ENCODE data around the gene CASTOR2. TPM values are rescaled to one million over a fixed set of nuclear protein-coding genes. Genes with fewer than 3 reads are reported as not detected.

Gene CASTOR2
- total and polyA plus RNA-seq, 7 experiments from 2014 or later: 0.46 to 5.1 (median 3.3) TPM

DNA sequence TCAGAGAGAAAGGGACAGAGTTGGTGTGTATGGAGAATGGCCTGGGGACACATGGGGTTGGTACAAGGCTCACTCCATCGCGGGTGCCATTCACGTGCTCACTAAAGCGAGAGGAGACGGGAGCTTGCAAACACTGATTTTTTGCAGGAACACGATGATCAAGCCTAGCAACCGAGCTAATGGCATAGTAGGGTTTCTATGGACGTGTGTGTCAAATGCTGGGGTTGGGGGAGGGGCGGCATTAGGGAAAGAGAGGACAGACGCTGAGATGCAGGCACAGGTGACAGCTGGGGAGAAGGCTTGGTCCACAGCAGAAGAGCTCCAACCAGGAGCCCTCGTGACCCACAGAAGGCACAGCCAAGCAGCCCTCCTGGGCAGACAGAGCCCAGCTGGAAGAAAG, 75.2 kb downstream of the CASTOR2 start:
- H3K9me3 ChIP-seq (ENCODE audit: control insufficient read depth in 2 of 3, low read length in 3 of 3): no peaks in the 10 kb centered on the region
- H3K9me3 Mint-ChIP-seq: no peaks in the 10 kb centered on the region
- DNase-seq: no peak
- no peak for ATAC-seq
- H3K36me3 Mint-ChIP-seq: peaks cover 0 to 12% (median 4%) of the 10 kb centered on the region in 5 donors
- ChIA-PET CTCF (no interaction called here), POLR2A (no interaction called here)
- no peak overlapping the region for H3K4me3 Mint-ChIP-seq
- H3K36me3 ChIP-seq (ENCODE audit: control insufficient read depth in 2 of 3, insufficient read depth in 3 of 3, low read length in 3 of 3): peaks cover 0 to 23% (median 0%) of the 10 kb centered on the region in 3 experiments
- H3K4me1 ChIP-seq (ENCODE audit: control insufficient read depth in 2 of 2, insufficient read depth in 2 of 2, low read length in 2 of 2): no peaks in the 10 kb centered on the region
- no peaks in the 10 kb centered on the region for H3K4me1 Mint-ChIP-seq
- H3K27me3 Mint-ChIP-seq: no peaks in the 10 kb centered on the region
- peak overlapping the region in 2 of 9 donors; percentile 5 to 24 for H3K27ac Mint-ChIP-seq
- no peaks in the 10 kb centered on the region for H3K27me3 ChIP-seq (ENCODE audit: control insufficient read depth in 2 of 2, insufficient read depth in 2 of 2, low read length in 2 of 2)
- H3K27ac ChIP-seq (ENCODE audit: low read depth, low read length): no peak overlapping the region
- no peak overlapping the region for H3K4me3 ChIP-seq (ENCODE audit: low read length)
- intact Hi-C loops (cut with micrococcal nuclease): no loop called here

DNA sequence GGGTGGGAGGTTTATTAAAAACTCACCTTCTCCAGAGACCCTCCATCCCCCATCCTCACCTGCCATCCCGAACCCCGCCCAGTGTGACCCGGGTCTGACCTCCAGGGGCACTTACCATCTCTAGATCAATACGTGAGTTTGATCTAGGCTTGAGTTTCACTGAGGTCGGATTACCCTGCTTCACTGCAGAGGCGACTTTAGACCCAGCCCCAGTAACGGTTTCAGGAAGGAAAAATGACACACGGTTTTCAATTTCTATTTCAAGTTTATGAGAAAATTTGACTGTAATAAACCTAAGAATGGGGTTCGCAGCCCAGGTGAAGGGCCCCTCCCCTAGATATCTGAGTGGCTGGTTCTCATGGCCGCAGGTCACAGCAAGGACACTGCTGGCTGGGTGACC, 76.0 kb downstream of the CASTOR2 start:
- no peak overlapping the region for H3K4me3 Mint-ChIP-seq
- no peak overlapping the region for H3K4me3 ChIP-seq (ENCODE audit: low read length)
- H3K9me3 ChIP-seq (ENCODE audit: control insufficient read depth in 2 of 3, low read length in 3 of 3): no peaks in the 10 kb centered on the region
- H3K4me1 ChIP-seq (ENCODE audit: control insufficient read depth in 2 of 2, insufficient read depth in 2 of 2, low read length in 2 of 2): no peaks in the 10 kb centered on the region
- no peak overlapping the region for H3K27ac ChIP-seq (ENCODE audit: low read depth, low read length)
- ChIA-PET POLR2A (no interaction called here), CTCF (interaction anchor here (0.6 kb wide), 1 partner anchor 1050 kb away, joined by 5 read pairs; no protein-coding TSS in a partner anchor)
- DNase-seq: no peak
- H3K27ac Mint-ChIP-seq: peak overlapping the region in 1 of 9 donors; percentile 19
- intact Hi-C loops (cut with micrococcal nuclease): no loop called here
- no peaks in the 10 kb centered on the region for H3K27me3 ChIP-seq (ENCODE audit: control insufficient read depth in 2 of 2, insufficient read depth in 2 of 2, low read length in 2 of 2)
- no peaks in the 10 kb centered on the region for H3K4me1 Mint-ChIP-seq
- H3K27me3 Mint-ChIP-seq: no peaks in the 10 kb centered on the region
- H3K36me3 ChIP-seq (ENCODE audit: control insufficient read depth in 2 of 3, insufficient read depth in 3 of 3, low read length in 3 of 3): peaks cover 0 to 24% (median 0%) of the 10 kb centered on the region in 3 experiments
- H3K9me3 Mint-ChIP-seq: no peaks in the 10 kb centered on the region
- ATAC-seq: no peak
- peaks cover 0 to 12% (median 4%) of the 10 kb centered on the region in 5 donors for H3K36me3 Mint-ChIP-seq

DNA sequence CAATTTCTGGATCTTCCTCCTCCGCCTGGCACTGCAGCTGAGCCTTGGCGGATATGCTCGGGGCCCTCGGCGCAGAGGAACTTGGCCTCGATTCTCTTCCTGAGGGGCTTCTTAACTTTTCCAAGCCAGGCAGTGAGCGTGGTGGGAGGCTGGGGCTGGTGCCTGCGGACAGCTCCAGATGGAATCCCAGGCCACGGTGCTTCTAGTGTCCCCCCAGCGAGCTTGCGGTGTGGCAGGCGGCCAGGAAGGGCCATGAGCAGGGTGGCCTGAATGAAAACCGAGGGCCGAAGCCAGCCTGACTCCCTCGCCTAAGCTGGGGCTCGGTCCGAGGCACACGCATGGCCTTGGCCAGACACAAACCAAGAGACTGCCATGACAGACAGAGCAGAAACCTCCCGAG, 77.8 kb downstream of the CASTOR2 start:
- H3K9me3 ChIP-seq (ENCODE audit: control insufficient read depth in 2 of 3, low read length in 3 of 3): no peaks in the 10 kb centered on the region
- H3K4me1 ChIP-seq (ENCODE audit: control insufficient read depth in 2 of 2, insufficient read depth in 2 of 2, low read length in 2 of 2): no peaks in the 10 kb centered on the region
- H3K27ac ChIP-seq (ENCODE audit: low read depth, low read length): no peak overlapping the region
- POLR2A ChIA-PET: no interaction called here
- ATAC-seq: no peak
- intact Hi-C loops (cut with micrococcal nuclease): no loop called here
- Mint-ChIP-seq H3K27me3 (no peaks in the 10 kb centered on the region), H3K4me1 (no peaks in the 10 kb centered on the region), H3K4me3 (no peak overlapping the region), H3K9me3 (no peaks in the 10 kb centered on the region), H3K36me3 (peaks cover 0 to 12% (median 4%) of the 10 kb centered on the region in 5 donors), H3K27ac (no peak overlapping the region)
- no peak overlapping the region for H3K4me3 ChIP-seq (ENCODE audit: low read length)
- CTCF ChIA-PET: interaction anchor here (0.7 kb wide), 1 partner anchor 12 kb away, joined by 3 read pairs; no protein-coding TSS in a partner anchor
- H3K36me3 ChIP-seq (ENCODE audit: control insufficient read depth in 2 of 3, insufficient read depth in 3 of 3, low read length in 3 of 3): peaks cover 0 to 35% (median 0%) of the 10 kb centered on the region in 3 experiments
- no peaks in the 10 kb centered on the region for H3K27me3 ChIP-seq (ENCODE audit: control insufficient read depth in 2 of 2, insufficient read depth in 2 of 2, low read length in 2 of 2)
- DNase-seq: no peak

DNA sequence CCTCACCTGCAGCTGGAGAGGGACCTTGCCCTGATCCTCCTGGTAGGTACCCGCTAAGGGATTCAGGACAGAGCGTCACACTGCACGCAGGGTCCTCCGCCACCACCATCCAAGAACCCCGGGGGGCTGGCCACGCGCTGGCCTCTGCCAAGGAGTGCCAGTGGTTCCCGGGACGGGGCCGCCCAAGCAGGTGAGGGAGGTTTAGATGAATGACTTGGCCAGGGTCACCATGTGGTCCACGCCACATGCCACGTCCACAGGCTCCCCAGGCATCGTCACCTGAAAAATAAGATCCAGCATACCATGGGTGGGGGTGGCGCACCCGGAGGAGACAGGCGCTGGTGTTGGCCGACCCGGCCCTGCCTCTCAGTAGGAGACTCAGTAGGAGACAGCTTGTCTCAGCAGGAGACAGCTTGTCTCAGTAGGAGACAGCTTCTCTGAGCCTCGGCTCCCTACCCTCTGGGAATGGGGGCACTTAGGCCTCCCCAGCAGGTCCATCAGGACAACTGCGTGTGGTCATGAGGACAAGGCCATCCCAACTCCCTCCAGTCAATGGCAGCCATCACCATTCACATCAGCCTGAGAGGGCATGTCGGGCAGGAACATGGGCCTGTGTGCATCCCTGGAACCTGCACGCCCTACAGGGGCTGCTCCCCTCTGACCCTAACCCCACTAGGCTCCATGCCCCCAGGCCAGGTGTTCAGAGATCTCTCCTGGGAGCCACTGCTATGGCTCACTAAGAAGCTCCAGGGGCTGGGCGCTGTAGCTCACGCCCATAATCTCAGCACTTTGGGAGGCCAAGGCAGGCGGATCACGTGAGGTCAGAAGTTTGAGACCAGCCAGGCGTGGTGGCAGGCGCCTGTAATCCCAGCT, 78.6 kb downstream of the CASTOR2 start:
- H3K4me3 ChIP-seq (ENCODE audit: low read length): no peak overlapping the region
- Mint-ChIP-seq H3K4me1 (no peaks in the 10 kb centered on the region), H3K27me3 (no peaks in the 10 kb centered on the region), H3K4me3 (no peak overlapping the region), H3K36me3 (peaks cover 0 to 12% (median 4%) of the 10 kb centered on the region in 5 donors), H3K27ac (no peak overlapping the region), H3K9me3 (no peaks in the 10 kb centered on the region)
- CTCF ChIA-PET: interaction anchor here (0.7 kb wide), 1 partner anchor 11 kb away, joined by 3 read pairs; no protein-coding TSS in a partner anchor
- DNase-seq (no peak), ATAC-seq (no peak)
- H3K36me3 ChIP-seq (ENCODE audit: control insufficient read depth in 2 of 3, insufficient read depth in 3 of 3, low read length in 3 of 3): peaks cover 0 to 36% (median 0%) of the 10 kb centered on the region in 3 experiments
- H3K4me1 ChIP-seq (ENCODE audit: control insufficient read depth in 2 of 2, insufficient read depth in 2 of 2, low read length in 2 of 2): no peaks in the 10 kb centered on the region
- intact Hi-C loops (cut with micrococcal nuclease): no loop called here
- H3K9me3 ChIP-seq (ENCODE audit: control insufficient read depth in 2 of 3, low read length in 3 of 3): no peaks in the 10 kb centered on the region
- no peaks in the 10 kb centered on the region for H3K27me3 ChIP-seq (ENCODE audit: control insufficient read depth in 2 of 2, insufficient read depth in 2 of 2, low read length in 2 of 2)
- POLR2A ChIA-PET: no interaction called here
- H3K27ac ChIP-seq (ENCODE audit: low read depth, low read length): no peak overlapping the region

DNA sequence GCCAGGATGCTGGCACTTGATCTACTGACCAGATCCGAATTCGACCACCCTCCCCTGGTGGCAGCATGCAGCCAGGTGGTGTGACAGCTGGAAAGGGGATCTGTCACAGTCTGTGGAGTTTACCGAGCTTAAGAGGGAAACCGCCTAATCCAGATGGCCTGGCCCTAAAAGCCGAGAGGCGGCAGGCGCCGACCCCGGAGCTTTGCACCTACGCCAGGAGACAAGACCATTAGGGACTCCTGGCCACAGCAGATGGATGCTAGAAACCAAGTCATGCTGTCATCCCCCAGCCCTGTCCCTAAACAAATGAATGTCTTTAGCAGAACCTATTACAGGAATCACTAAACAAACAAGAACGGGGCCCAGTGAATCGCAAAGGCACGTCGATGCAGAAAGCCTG, 81.4 kb downstream of the CASTOR2 start:
- H3K27ac Mint-ChIP-seq: peak overlapping the region in 1 of 9 donors; percentile 31
- H3K9me3 Mint-ChIP-seq: no peaks in the 10 kb centered on the region
- H3K27me3 Mint-ChIP-seq: no peaks in the 10 kb centered on the region
- POLR2A ChIA-PET: no interaction called here
- Histone ChIP-seq H3K36me3 (ENCODE audit: control insufficient read depth in 2 of 3, insufficient read depth in 3 of 3, low read length in 3 of 3) (peaks cover 0 to 55% (median 0%) of the 10 kb centered on the region in 3 experiments), H3K9me3 (ENCODE audit: control insufficient read depth in 2 of 3, low read length in 3 of 3) (no peaks in the 10 kb centered on the region), H3K4me1 (ENCODE audit: control insufficient read depth in 2 of 2, insufficient read depth in 2 of 2, low read length in 2 of 2) (no peaks in the 10 kb centered on the region), H3K27ac (ENCODE audit: low read depth, low read length) (no peak overlapping the region), H3K27me3 (ENCODE audit: control insufficient read depth in 2 of 2, insufficient read depth in 2 of 2, low read length in 2 of 2) (no peaks in the 10 kb centered on the region), H3K4me3 (ENCODE audit: low read length) (no peak overlapping the region)
- intact Hi-C loops (cut with micrococcal nuclease): loop anchor here in 1 of 2 donors (2.0 kb wide), 1 partner anchor 629 kb away; no protein-coding TSS in a partner anchor
- CTCF ChIA-PET: no interaction called here
- peaks cover 0 to 19% (median 4%) of the 10 kb centered on the region in 5 donors for H3K36me3 Mint-ChIP-seq
- ATAC-seq (no peak), DNase-seq (no peak)
- H3K4me3 Mint-ChIP-seq: no peak overlapping the region
- H3K4me1 Mint-ChIP-seq: no peaks in the 10 kb centered on the region

DNA sequence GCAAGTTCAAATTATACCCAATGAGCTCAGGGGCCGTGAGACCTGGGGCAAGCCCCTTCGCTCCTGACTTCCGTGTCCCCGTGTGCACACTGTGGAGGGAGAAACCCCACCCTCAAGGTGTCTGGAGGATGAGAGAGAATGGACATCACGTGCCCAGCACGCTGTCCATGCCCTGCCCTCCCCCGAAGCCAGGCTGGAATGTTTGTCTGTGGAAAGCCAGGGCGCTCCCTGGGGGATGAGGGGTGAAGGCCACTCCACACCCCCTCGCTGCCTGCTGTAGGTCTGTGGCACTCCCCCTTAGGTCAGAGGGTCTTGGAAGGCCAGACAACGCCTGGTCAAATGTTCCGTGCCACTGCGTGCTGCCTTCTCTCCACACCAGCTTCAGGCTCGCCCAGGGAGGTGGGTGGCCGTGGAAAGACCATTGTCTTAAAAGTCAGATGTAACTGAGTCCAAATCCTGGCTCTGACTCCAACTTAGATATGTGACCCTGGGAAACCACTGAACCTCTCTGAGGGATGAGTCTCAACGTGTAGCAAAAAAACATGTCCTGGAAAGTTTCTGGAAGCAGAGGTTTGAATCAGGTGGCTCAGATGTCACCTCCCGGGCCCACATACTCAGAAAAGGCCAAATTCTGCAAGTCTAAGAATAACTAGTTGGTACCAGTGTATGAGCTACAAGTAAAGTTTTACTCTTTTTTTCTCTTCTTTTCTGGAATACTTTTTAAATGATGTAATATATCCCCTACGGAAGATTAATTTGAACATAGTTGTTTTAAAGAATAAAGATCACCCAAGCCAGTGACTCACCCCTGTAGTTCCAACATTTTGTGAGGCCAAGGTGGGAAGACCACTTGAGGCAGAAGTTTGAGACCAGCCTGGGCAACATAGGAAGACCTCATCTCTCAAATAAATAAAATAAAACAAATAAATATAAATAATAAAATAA, 84.2 kb downstream of the CASTOR2 start:
- H3K27me3 ChIP-seq (ENCODE audit: control insufficient read depth in 2 of 2, insufficient read depth in 2 of 2, low read length in 2 of 2): no peaks in the 10 kb centered on the region
- H3K4me1 ChIP-seq (ENCODE audit: control insufficient read depth in 2 of 2, insufficient read depth in 2 of 2, low read length in 2 of 2): no peaks in the 10 kb centered on the region
- ATAC-seq (no peak), DNase-seq (no peak)
- Mint-ChIP-seq H3K4me1 (no peaks in the 10 kb centered on the region), H3K4me3 (no peak overlapping the region), H3K27ac (no peak overlapping the region), H3K27me3 (no peaks in the 10 kb centered on the region), H3K36me3 (peaks cover 3 to 20% (median 6%) of the 10 kb centered on the region in 5 donors), H3K9me3 (no peaks in the 10 kb centered on the region)
- no peak overlapping the region for H3K27ac ChIP-seq (ENCODE audit: low read depth, low read length)
- ChIA-PET POLR2A (no interaction called here), CTCF (interaction anchor here (0.7 kb wide), 1 partner anchor 541 kb away, joined by 4 read pairs; no protein-coding TSS in a partner anchor)
- H3K36me3 ChIP-seq (ENCODE audit: control insufficient read depth in 2 of 3, insufficient read depth in 3 of 3, low read length in 3 of 3): peaks cover 0 to 65% (median 4%) of the 10 kb centered on the region in 3 experiments
- no peaks in the 10 kb centered on the region for H3K9me3 ChIP-seq (ENCODE audit: control insufficient read depth in 2 of 3, low read length in 3 of 3)
- H3K4me3 ChIP-seq (ENCODE audit: low read length): no peak overlapping the region
- intact Hi-C loops (cut with micrococcal nuclease): no loop called here
